AG04449 (cell line): ENCODE data around the gene EIF6.
"Not testable (repeated sequence)": the region's sequence is repeated elsewhere in the genome, so short reads cannot be mapped to it uniquely, and the experiment has no call there.

Experiments
- CTCF ChIA-PET: fragments of 350-600 bp; formaldehyde crosslinking; extraction: SDS; loops from one replicate; lab custom pipeline; 2021; ENCODE audit warnings: antibody characterized with exemption; lab: Yijun Ruan, JAX
- POLR2A ChIA-PET: fragments of 400-600, 350-600 bp; formaldehyde crosslinking; extraction: SDS; loops from one replicate; lab custom pipeline; 2020; ENCODE audit warnings: antibody characterized with exemption, inconsistent platforms; lab: Yijun Ruan, JAX
- DNase-seq: peaks from one replicate; pipeline ENCODE4 v3.0.0-alpha.2; 2010; ENCODE audit warnings: low read depth, low spot score
- H3K4me3 ChIP-seq: 2 replicates; pipeline ENCODE4 v1.5.1; 2011; ENCODE audit warnings: low read depth, mild to moderate bottlenecking, control low read depth, low read length
- CTCF ChIP-seq: IDR thresholded peaks from one replicate; pipeline ENCODE4 v1.5.1; 2011; ENCODE audit warnings: mild to moderate bottlenecking, moderate library complexity, low read length, control low read depth, inconsistent platforms; ENCODE audit not compliant: insufficient read depth; ENCODE audit errors: missing control alignments

Gene EIF6

DNA sequence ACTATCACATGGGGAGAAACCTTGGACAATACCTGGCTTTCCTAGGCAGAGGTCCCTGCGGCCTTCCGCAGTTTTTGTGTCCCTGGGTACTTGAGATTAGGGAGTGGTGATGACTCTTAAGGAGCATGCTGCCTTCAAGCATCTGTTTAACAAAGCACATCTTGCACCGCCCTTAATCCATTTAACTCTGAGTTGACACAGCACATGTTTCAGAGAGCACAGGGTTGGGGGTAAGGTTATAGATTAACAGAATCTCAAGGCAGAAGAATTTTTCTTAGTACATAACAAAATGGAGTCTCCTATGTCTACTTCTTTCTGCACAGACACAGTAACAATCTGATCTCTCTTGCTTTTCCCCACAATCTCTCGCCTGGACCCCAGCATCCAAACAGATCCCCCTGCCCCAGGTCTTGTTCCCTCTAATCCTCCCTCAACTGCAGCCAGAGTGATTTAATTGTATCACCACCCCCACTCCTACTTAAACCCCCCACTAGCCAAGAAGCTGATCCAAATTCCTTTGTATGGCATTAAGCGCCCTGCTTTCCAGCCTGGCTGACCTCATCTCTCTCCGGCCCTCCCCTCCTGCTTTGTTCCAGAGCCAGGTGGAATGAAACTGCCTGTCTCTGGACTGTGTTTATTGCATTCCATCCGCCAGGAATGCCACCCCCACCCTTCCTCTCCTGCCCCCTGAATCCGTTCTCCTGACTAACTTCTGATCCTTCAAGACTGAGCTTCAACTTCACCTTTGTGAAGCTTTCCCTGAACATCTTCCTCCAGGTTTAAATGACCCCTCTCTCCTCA is 21.6 kb downstream of the EIF6 start:
- ChIA-PET POLR2A (interaction anchor here (0.6 to 1.9 kb wide), 2 partner anchors 22 to 477 kb away, joined by 3 to 6 read pairs; partner anchors contain the start of gene EIF6), CTCF (interaction anchor here (1.0 to 11.3 kb wide), 9 partner anchors 14 to 184 kb away, joined by 3 to 271 read pairs (median 4); partner anchors contain the start of gene EDEM2)
- not testable (repeated sequence) for DNase-seq, H3K4me3 ChIP-seq
- peak; percentile 14 for TF ChIP-seq CTCF

- CTCF ChIA-PET: interaction anchor here (1.6 kb wide), 1 partner anchor 54 kb away, joined by 5 read pairs; no protein-coding TSS in a partner anchor
- DNase-seq, POLR2A ChIA-PET, H3K4me3 ChIP-seq: not testable (repeated sequence)
Observed at GRCh38 chr20:35262321-35262720, 22.3 kb downstream of the EIF6 start.

DNA sequence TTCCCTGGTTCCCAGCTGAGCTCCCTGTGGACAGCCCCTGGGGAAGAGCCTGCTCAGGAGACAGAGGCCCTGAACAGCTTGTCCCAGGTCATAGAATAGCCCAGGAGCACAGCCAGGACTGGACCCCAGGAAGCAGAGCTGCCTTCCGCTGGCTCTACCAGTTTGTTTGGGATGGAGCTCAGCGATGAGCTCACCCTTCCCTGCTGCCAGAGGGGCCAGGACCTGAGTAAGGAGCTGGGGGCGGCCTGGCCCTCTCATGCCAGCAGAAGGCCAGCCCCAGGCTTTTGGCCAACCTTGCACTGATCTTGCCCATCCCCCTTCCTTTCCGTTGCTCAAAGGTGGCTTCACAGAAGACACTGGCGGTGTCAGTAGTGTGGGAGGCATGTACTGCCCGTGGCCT is 24.1 kb downstream of the EIF6 start:
- ChIA-PET POLR2A (interaction anchor here (1.2 kb wide), 1 partner anchor 119 kb away, joined by 3 read pairs; no protein-coding TSS in a partner anchor), CTCF (interaction anchor here (1.2 to 2.6 kb wide), 6 partner anchors 9 to 160 kb away, joined by 3 to 7 read pairs (median 4); partner anchors contain the start of gene EDEM2)
- no peak for TF ChIP-seq CTCF
- no peak overlapping the region for H3K4me3 ChIP-seq
- DNase-seq: no peak

- no peak for TF ChIP-seq CTCF
- ChIA-PET POLR2A (no interaction called here), CTCF (interaction anchor here (1.6 kb wide), 1 partner anchor 161 kb away, joined by 4 read pairs; no protein-coding TSS in a partner anchor)
- H3K4me3 ChIP-seq: no peak overlapping the region
- no peak for DNase-seq
Observed at GRCh38 chr20:35257175-35257909, 27.2 kb downstream of the EIF6 start.

DNA sequence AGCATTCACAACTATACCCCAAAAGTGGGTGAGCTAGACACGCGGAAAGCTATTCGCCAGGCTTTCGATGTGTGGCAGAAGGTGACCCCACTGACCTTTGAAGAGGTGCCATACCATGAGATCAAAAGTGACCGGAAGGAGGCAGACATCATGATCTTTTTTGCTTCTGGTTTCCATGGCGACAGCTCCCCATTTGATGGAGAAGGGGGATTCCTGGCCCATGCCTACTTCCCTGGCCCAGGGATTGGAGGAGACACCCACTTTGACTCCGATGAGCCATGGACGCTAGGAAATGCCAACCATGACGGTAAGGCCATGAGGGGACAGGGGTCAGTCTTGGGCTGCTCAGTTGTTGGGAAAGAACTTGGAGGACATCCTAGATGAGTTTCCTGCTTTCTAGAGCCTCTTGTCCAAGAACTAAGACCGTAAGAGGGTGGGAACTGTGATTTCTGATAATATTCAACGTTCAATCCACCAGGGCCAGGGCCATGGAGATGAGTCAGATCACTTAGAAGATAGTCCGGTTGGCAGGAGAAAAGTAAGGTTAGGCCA is 30.0 kb downstream of the EIF6 start:
- ChIA-PET POLR2A (no interaction called here), CTCF (interaction anchor here (1.1 kb wide), 1 partner anchor 10 kb away, joined by 6 read pairs; no protein-coding TSS in a partner anchor)
- no peak for DNase-seq
- no peak for TF ChIP-seq CTCF
- no peak overlapping the region for H3K4me3 ChIP-seq

DNA sequence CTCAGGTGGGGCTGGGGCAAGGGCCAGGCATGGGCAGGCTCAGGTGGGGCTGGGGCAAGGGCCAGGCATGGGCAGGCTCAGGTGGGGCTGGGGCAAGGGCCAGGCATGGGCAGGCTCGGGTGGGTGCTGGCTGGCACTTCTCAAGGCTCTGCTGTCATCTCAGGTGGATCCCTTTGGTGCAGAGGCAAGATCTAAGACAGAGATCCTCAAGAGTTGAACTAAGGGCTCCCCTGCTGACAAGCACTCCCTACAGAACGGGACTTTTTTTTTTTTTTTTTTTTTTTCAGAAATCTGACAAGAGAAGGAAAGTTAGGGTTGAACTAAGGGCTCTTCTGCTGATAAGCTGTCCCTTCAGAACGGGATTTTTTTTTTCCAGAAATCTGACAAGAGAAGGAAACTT is 31.6 kb downstream of the EIF6 start:
- no peak overlapping the region for H3K4me3 ChIP-seq
- no peak for DNase-seq
- ChIA-PET CTCF (no interaction called here), POLR2A (no interaction called here)
- TF ChIP-seq CTCF: no peak

DNA sequence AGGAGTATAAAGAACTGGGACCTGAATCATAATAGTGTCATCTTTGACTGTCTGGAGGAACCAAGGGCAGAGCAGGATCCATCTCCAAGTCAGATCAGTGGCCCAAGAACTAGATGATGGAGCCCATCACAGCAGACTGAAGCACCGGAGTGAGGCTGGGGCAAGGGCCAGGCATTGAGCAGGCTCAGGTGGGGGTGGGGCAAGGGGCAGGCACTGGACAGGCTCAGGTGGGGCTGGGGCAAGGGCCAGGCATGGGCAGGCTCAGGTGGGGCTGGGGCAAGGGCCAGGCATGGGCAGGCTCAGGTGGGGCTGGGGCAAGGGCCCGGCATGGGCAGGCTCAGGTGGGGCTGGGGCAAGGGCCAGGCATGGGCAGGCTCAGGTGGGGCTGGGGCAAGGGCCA is 32.0 kb downstream of the EIF6 start:
- H3K4me3 ChIP-seq, POLR2A ChIA-PET, CTCF ChIA-PET, DNase-seq: not testable (repeated sequence)
